Measurements from ENCODE around the gene SNPH. TPM values are rescaled to one million over a fixed set of nuclear protein-coding genes. Genes with fewer than 3 reads are reported as not detected.

The SNPH gene
- total RNA-seq, 2 experiments from 2014 or later, result 12.8 to 13.0 TPM

GRCh38 chr20:1296922-1297321 is 30.8 kb downstream of the SNPH start:
- H3K27ac Mint-ChIP-seq, result no peak overlapping the region
- H3K4me1 ChIP-seq (ENCODE audit: insufficient read depth, low read length), result peaks cover 23% of the 10 kb centered on the region
- H3K27me3 ChIP-seq (ENCODE audit: control insufficient read depth in 1 of 2, insufficient read depth in 2 of 2, low read length in 2 of 2), result no peaks in the 10 kb centered on the region
- no peaks in the 10 kb centered on the region for H3K9me3 Mint-ChIP-seq
- H3K4me1 Mint-ChIP-seq (ENCODE audit: low read depth), result peaks cover 39% of the 10 kb centered on the region
- CTCF ChIA-PET, result no interaction called here
- no peak overlapping the region for H3K4me3 ChIP-seq (ENCODE audit: low read length)
- H3K9me3 ChIP-seq (ENCODE audit: control insufficient read depth in 1 of 2, insufficient read depth in 1 of 2, low read length in 2 of 2), result no peaks in the 10 kb centered on the region
- DNase-seq, result no peak
- POLR2A ChIA-PET, result interaction anchor here (0.6 to 1.2 kb wide), 2 partner anchors 9 to 13 kb away, joined by 3 read pairs; no protein-coding TSS in a partner anchor
- H3K4me3 Mint-ChIP-seq, result no peak overlapping the region
- no peak for TF ChIP-seq CTCF (IDR thresholded peaks at IDR 0.05)
- intact Hi-C loops (cut with DNase I, micrococcal nuclease), result no loop called here
- H3K36me3 Mint-ChIP-seq (ENCODE audit: low read depth), result peaks cover 30% of the 10 kb centered on the region
- H3K36me3 ChIP-seq (ENCODE audit: insufficient read depth, low read length), result peaks cover 13% of the 10 kb centered on the region
- H3K27ac ChIP-seq (ENCODE audit: low read depth in 1 of 2, low read length in 2 of 2), result no peak overlapping the region
- H3K27me3 Mint-ChIP-seq, result no peaks in the 10 kb centered on the region
- no peak for ATAC-seq (ENCODE audit: poor library complexity)

GRCh38 chr20:1297486-1297885 is 31.4 kb downstream of the SNPH start:
- ChIA-PET CTCF (no interaction called here), POLR2A (interaction anchor here (0.6 to 1.2 kb wide), 2 partner anchors 10 to 13 kb away, joined by 3 read pairs; no protein-coding TSS in a partner anchor)
- DNase-seq, result no peak
- H3K36me3 ChIP-seq (ENCODE audit: insufficient read depth, low read length), result peaks cover 13% of the 10 kb centered on the region
- H3K9me3 Mint-ChIP-seq, result no peaks in the 10 kb centered on the region
- no peaks in the 10 kb centered on the region for H3K27me3 Mint-ChIP-seq
- no peak overlapping the region for H3K4me3 Mint-ChIP-seq
- no peak for ATAC-seq (ENCODE audit: poor library complexity)
- intact Hi-C loops (cut with DNase I, micrococcal nuclease), result no loop called here
- H3K27ac Mint-ChIP-seq, result no peak overlapping the region
- H3K4me3 ChIP-seq (ENCODE audit: low read length), result no peak overlapping the region
- TF ChIP-seq CTCF (IDR thresholded peaks at IDR 0.05), result no peak
- no peak overlapping the region for H3K27ac ChIP-seq (ENCODE audit: low read depth in 1 of 2, low read length in 2 of 2)
- H3K4me1 Mint-ChIP-seq (ENCODE audit: low read depth), result peaks cover 34% of the 10 kb centered on the region
- H3K9me3 ChIP-seq (ENCODE audit: control insufficient read depth in 1 of 2, insufficient read depth in 1 of 2, low read length in 2 of 2), result no peaks in the 10 kb centered on the region
- peaks cover 23% of the 10 kb centered on the region for H3K4me1 ChIP-seq (ENCODE audit: insufficient read depth, low read length)
- H3K27me3 ChIP-seq (ENCODE audit: control insufficient read depth in 1 of 2, insufficient read depth in 2 of 2, low read length in 2 of 2), result no peaks in the 10 kb centered on the region
- H3K36me3 Mint-ChIP-seq (ENCODE audit: low read depth), result peaks cover 30% of the 10 kb centered on the region

GRCh38 chr20:1298166-1298565 is 32.1 kb downstream of the SNPH start:
- peaks cover 13% of the 10 kb centered on the region for H3K36me3 ChIP-seq (ENCODE audit: insufficient read depth, low read length)
- intact Hi-C loops (cut with DNase I, micrococcal nuclease), result no loop called here
- DNase-seq (no peak), ATAC-seq (ENCODE audit: poor library complexity) (no peak)
- Mint-ChIP-seq H3K27me3 (no peaks in the 10 kb centered on the region), H3K9me3 (no peaks in the 10 kb centered on the region), H3K36me3 (ENCODE audit: low read depth) (peaks cover 36% of the 10 kb centered on the region), H3K4me3 (no peak overlapping the region), H3K27ac (no peak overlapping the region), H3K4me1 (ENCODE audit: low read depth) (peaks cover 27% of the 10 kb centered on the region)
- H3K4me1 ChIP-seq (ENCODE audit: insufficient read depth, low read length), result peaks cover 23% of the 10 kb centered on the region
- H3K27me3 ChIP-seq (ENCODE audit: control insufficient read depth in 1 of 2, insufficient read depth in 2 of 2, low read length in 2 of 2), result no peaks in the 10 kb centered on the region
- ChIA-PET POLR2A (interaction anchor here (1.2 kb wide), 1 partner anchor 14 kb away, joined by 3 read pairs; no protein-coding TSS in a partner anchor), CTCF (interaction anchor here (0.7 to 1.0 kb wide), 2 partner anchors 16 to 34 kb away, joined by 3 read pairs; no protein-coding TSS in a partner anchor)
- no peaks in the 10 kb centered on the region for H3K9me3 ChIP-seq (ENCODE audit: control insufficient read depth in 1 of 2, insufficient read depth in 1 of 2, low read length in 2 of 2)
- H3K27ac ChIP-seq (ENCODE audit: low read depth in 1 of 2, low read length in 2 of 2), result no peak overlapping the region
- H3K4me3 ChIP-seq (ENCODE audit: low read length), result no peak overlapping the region
- no peak for TF ChIP-seq CTCF (IDR thresholded peaks at IDR 0.05)

All from CD4-positive, alpha-beta T cell (primary cell).